ENCODE results near the gene GDF7.

Gene GDF7

GRCh38 chr2:20674974-20675679 lies 8.2 kb downstream of the GDF7 start:
- no peak overlapping the region for H3K27ac ChIP-seq (ENCODE audit: low read length)
- H3K9me3 ChIP-seq (ENCODE audit: control insufficient read depth in 2 of 2, low read length in 2 of 2): no peaks in the 10 kb centered on the region
- H3K4me3 ChIP-seq (ENCODE audit: low read length in 2 of 2): no peak overlapping the region
- no peaks in the 10 kb centered on the region for H3K36me3 ChIP-seq (ENCODE audit: control insufficient read depth in 2 of 2, insufficient read depth in 2 of 2, low read length in 2 of 2)
- peaks cover 35 to 51% of the 10 kb centered on the region in 2 donors for H3K27me3 ChIP-seq (ENCODE audit: control insufficient read depth in 1 of 2, insufficient read depth in 2 of 2, low read length in 2 of 2)
- H3K4me1 ChIP-seq (ENCODE audit: control insufficient read depth, insufficient read depth, low read length): peaks cover 19% of the 10 kb centered on the region
- H3K9ac ChIP-seq (ENCODE audit: low read length in 2 of 2): no peak overlapping the region

GRCh38 chr2:20675701-20676352 lies 8.9 kb downstream of the GDF7 start:
- Histone ChIP-seq H3K36me3 (ENCODE audit: control insufficient read depth in 2 of 2, insufficient read depth in 2 of 2, low read length in 2 of 2) (no peaks in the 10 kb centered on the region), H3K27ac (ENCODE audit: low read length) (no peak overlapping the region), H3K27me3 (ENCODE audit: control insufficient read depth in 1 of 2, insufficient read depth in 2 of 2, low read length in 2 of 2) (peaks cover 32 to 44% of the 10 kb centered on the region in 2 donors), H3K9me3 (ENCODE audit: control insufficient read depth in 2 of 2, low read length in 2 of 2) (no peaks in the 10 kb centered on the region), H3K9ac (ENCODE audit: low read length in 2 of 2) (no peak overlapping the region), H3K4me1 (ENCODE audit: control insufficient read depth, insufficient read depth, low read length) (peaks cover 19% of the 10 kb centered on the region), H3K4me3 (ENCODE audit: low read length in 2 of 2) (no peak overlapping the region)

- Histone ChIP-seq H3K9me3 (ENCODE audit: control insufficient read depth in 2 of 2, low read length in 2 of 2) (no peaks in the 10 kb centered on the region), H3K27ac (ENCODE audit: low read length) (no peak overlapping the region), H3K9ac (ENCODE audit: low read length in 2 of 2) (no peak overlapping the region)
Observed at GRCh38 chr2:20676353-20677215, 9.6 kb downstream of the GDF7 start.

GRCh38 chr2:20677301-20678085 lies 10.5 kb downstream of the GDF7 start:
- peaks cover 13% of the 10 kb centered on the region for H3K4me1 ChIP-seq (ENCODE audit: control insufficient read depth, insufficient read depth, low read length)
- no peak overlapping the region for H3K4me3 ChIP-seq (ENCODE audit: low read length in 2 of 2)
- H3K9ac ChIP-seq (ENCODE audit: low read length in 2 of 2): no peak overlapping the region
- H3K9me3 ChIP-seq (ENCODE audit: control insufficient read depth in 2 of 2, low read length in 2 of 2): no peaks in the 10 kb centered on the region
- peaks cover 18 to 28% of the 10 kb centered on the region in 2 donors for H3K27me3 ChIP-seq (ENCODE audit: control insufficient read depth in 1 of 2, insufficient read depth in 2 of 2, low read length in 2 of 2)
- H3K27ac ChIP-seq (ENCODE audit: low read length): no peak overlapping the region
- peaks cover 0 to 1% of the 10 kb centered on the region in 2 donors for H3K36me3 ChIP-seq (ENCODE audit: control insufficient read depth in 2 of 2, insufficient read depth in 2 of 2, low read length in 2 of 2)

More at GRCh38 chr2:20676353-20677215, 9.6 kb downstream of the GDF7 start:
- Histone ChIP-seq H3K27me3 (ENCODE audit: control insufficient read depth in 1 of 2, insufficient read depth in 2 of 2, low read length in 2 of 2) (peaks cover 25 to 37% of the 10 kb centered on the region in 2 donors), H3K4me1 (ENCODE audit: control insufficient read depth, insufficient read depth, low read length) (peaks cover 15% of the 10 kb centered on the region), H3K4me3 (ENCODE audit: low read length in 2 of 2) (no peak overlapping the region), H3K36me3 (ENCODE audit: control insufficient read depth in 2 of 2, insufficient read depth in 2 of 2, low read length in 2 of 2) (no peaks in the 10 kb centered on the region)

GRCh38 chr2:20678086-20678395 lies 11.1 kb downstream of the GDF7 start:
- Histone ChIP-seq H3K36me3 (ENCODE audit: control insufficient read depth in 2 of 2, insufficient read depth in 2 of 2, low read length in 2 of 2) (peaks cover 0 to 5% of the 10 kb centered on the region in 2 donors), H3K4me1 (ENCODE audit: control insufficient read depth, insufficient read depth, low read length) (peaks cover 11% of the 10 kb centered on the region), H3K9ac (ENCODE audit: low read length in 2 of 2) (no peak overlapping the region), H3K27me3 (ENCODE audit: control insufficient read depth in 1 of 2, insufficient read depth in 2 of 2, low read length in 2 of 2) (peaks cover 14 to 23% of the 10 kb centered on the region in 2 donors), H3K27ac (ENCODE audit: low read length) (no peak overlapping the region), H3K4me3 (ENCODE audit: low read length in 2 of 2) (no peak overlapping the region), H3K9me3 (ENCODE audit: control insufficient read depth in 2 of 2, low read length in 2 of 2) (no peaks in the 10 kb centered on the region)

- Histone ChIP-seq H3K36me3 (ENCODE audit: control insufficient read depth in 2 of 2, insufficient read depth in 2 of 2, low read length in 2 of 2) (peaks cover 0 to 7% of the 10 kb centered on the region in 2 donors), H3K27ac (ENCODE audit: low read length) (no peak overlapping the region), H3K27me3 (ENCODE audit: control insufficient read depth in 1 of 2, insufficient read depth in 2 of 2, low read length in 2 of 2) (peaks cover 12 to 17% of the 10 kb centered on the region in 2 donors), H3K4me3 (ENCODE audit: low read length in 2 of 2) (no peak overlapping the region), H3K9me3 (ENCODE audit: control insufficient read depth in 2 of 2, low read length in 2 of 2) (no peaks in the 10 kb centered on the region), H3K9ac (ENCODE audit: low read length in 2 of 2) (no peak overlapping the region), H3K4me1 (ENCODE audit: control insufficient read depth, insufficient read depth, low read length) (peaks cover 11% of the 10 kb centered on the region)
Observed at GRCh38 chr2:20678780-20679179, 11.8 kb downstream of the GDF7 start.

- H3K9me3 ChIP-seq (ENCODE audit: control insufficient read depth in 2 of 2, low read length in 2 of 2): no peaks in the 10 kb centered on the region
- no peaks in the 10 kb centered on the region for H3K27me3 ChIP-seq (ENCODE audit: control insufficient read depth in 1 of 2, insufficient read depth in 2 of 2, low read length in 2 of 2)
- H3K4me3 ChIP-seq (ENCODE audit: low read length in 2 of 2): no peak overlapping the region
- peaks cover 4% of the 10 kb centered on the region for H3K4me1 ChIP-seq (ENCODE audit: control insufficient read depth, insufficient read depth, low read length)
- H3K36me3 ChIP-seq (ENCODE audit: control insufficient read depth in 2 of 2, insufficient read depth in 2 of 2, low read length in 2 of 2): peaks cover under 1 to 9% of the 10 kb centered on the region in 2 donors
- no peak overlapping the region for H3K9ac ChIP-seq (ENCODE audit: low read length in 2 of 2)
- no peak overlapping the region for H3K27ac ChIP-seq (ENCODE audit: low read length)
Observed at GRCh38 chr2:20680744-20681375, 13.9 kb downstream of the GDF7 start.

- no peak overlapping the region for H3K27ac ChIP-seq (ENCODE audit: low read length)
- peaks cover 5 to 22% of the 10 kb centered on the region in 2 donors for H3K36me3 ChIP-seq (ENCODE audit: control insufficient read depth in 2 of 2, insufficient read depth in 2 of 2, low read length in 2 of 2)
- H3K27me3 ChIP-seq (ENCODE audit: control insufficient read depth in 1 of 2, insufficient read depth in 2 of 2, low read length in 2 of 2): no peaks in the 10 kb centered on the region
- no peaks in the 10 kb centered on the region for H3K4me1 ChIP-seq (ENCODE audit: control insufficient read depth, insufficient read depth, low read length)
- H3K9ac ChIP-seq (ENCODE audit: low read length in 2 of 2): no peak overlapping the region
- H3K9me3 ChIP-seq (ENCODE audit: control insufficient read depth in 2 of 2, low read length in 2 of 2): no peaks in the 10 kb centered on the region
- H3K4me3 ChIP-seq (ENCODE audit: low read length in 2 of 2): no peak overlapping the region
Observed at GRCh38 chr2:20682167-20682920, 15.4 kb downstream of the GDF7 start.

GRCh38 chr2:20684581-20685063 lies 17.7 kb downstream of the GDF7 start:
- Histone ChIP-seq H3K9me3 (ENCODE audit: control insufficient read depth in 2 of 2, low read length in 2 of 2) (no peaks in the 10 kb centered on the region), H3K27me3 (ENCODE audit: control insufficient read depth in 1 of 2, insufficient read depth in 2 of 2, low read length in 2 of 2) (no peaks in the 10 kb centered on the region), H3K27ac (ENCODE audit: low read length) (no peak overlapping the region), H3K9ac (ENCODE audit: low read length in 2 of 2) (no peak overlapping the region), H3K4me1 (ENCODE audit: control insufficient read depth, insufficient read depth, low read length) (no peaks in the 10 kb centered on the region), H3K4me3 (ENCODE audit: low read length in 2 of 2) (no peak overlapping the region), H3K36me3 (ENCODE audit: control insufficient read depth in 2 of 2, insufficient read depth in 2 of 2, low read length in 2 of 2) (peaks cover 5 to 22% of the 10 kb centered on the region in 2 donors)
